ENCODE results near the gene TBC1D2. TPM values are rescaled to one million over a fixed set of nuclear protein-coding genes. Genes with fewer than 3 reads are reported as not detected.

The TBC1D2 gene
- total RNA-seq, 1 donor = 114 TPM

GRCh38 chr9:98181746-98182068 is 73.7 kb downstream of the TBC1D2 start:
- no peaks in the 10 kb centered on the region for H3K79me2 ChIP-seq (ENCODE audit: insufficient read depth, low read length)
- peaks cover 5% of the 10 kb centered on the region for H3K27me3 ChIP-seq (ENCODE audit: insufficient read depth, low read length)
- no peak overlapping the region for H3K4me3 ChIP-seq (ENCODE audit: insufficient read depth, low read length)
- H4K20me1 ChIP-seq (ENCODE audit: insufficient read depth, low read length) = no peaks in the 10 kb centered on the region
- H2AFZ ChIP-seq (ENCODE audit: low read length) = no peak overlapping the region
- no peak overlapping the region for H3K4me2 ChIP-seq (ENCODE audit: insufficient read depth, low read length)
- TF ChIP-seq CTCF (IDR thresholded peaks at IDR 0.05; ENCODE audit: extremely low read depth, low read depth, low read length) = no peak
- H3K9me3 ChIP-seq (ENCODE audit: low read depth, low read length) = no peaks in the 10 kb centered on the region
- H3K27ac ChIP-seq (ENCODE audit: low read depth, low read length) = no peak overlapping the region
- no peaks in the 10 kb centered on the region for H3K4me1 ChIP-seq (ENCODE audit: insufficient read depth, low read length)
- no peak for DNase-seq (ENCODE audit: insufficient read length, low spot score, missing footprints)
- no peaks in the 10 kb centered on the region for H3K36me3 ChIP-seq (ENCODE audit: insufficient read depth, low read length)

GRCh38 chr9:98180996-98181395 is 74.5 kb downstream of the TBC1D2 start:
- Histone ChIP-seq H3K4me1 (ENCODE audit: insufficient read depth, low read length) (no peaks in the 10 kb centered on the region), H3K9me3 (ENCODE audit: low read depth, low read length) (no peaks in the 10 kb centered on the region), H3K27ac (ENCODE audit: low read depth, low read length) (no peak overlapping the region), H3K4me3 (ENCODE audit: insufficient read depth, low read length) (no peak overlapping the region), H2AFZ (ENCODE audit: low read length) (no peak overlapping the region), H4K20me1 (ENCODE audit: insufficient read depth, low read length) (no peaks in the 10 kb centered on the region), H3K79me2 (ENCODE audit: insufficient read depth, low read length) (no peaks in the 10 kb centered on the region), H3K27me3 (ENCODE audit: insufficient read depth, low read length) (peaks cover 12% of the 10 kb centered on the region), H3K36me3 (ENCODE audit: insufficient read depth, low read length) (no peaks in the 10 kb centered on the region), H3K4me2 (ENCODE audit: insufficient read depth, low read length) (no peak overlapping the region)
- DNase-seq (ENCODE audit: insufficient read length, low spot score, missing footprints) = no peak
- no peak for TF ChIP-seq CTCF (IDR thresholded peaks at IDR 0.05; ENCODE audit: extremely low read depth, low read depth, low read length)

GRCh38 chr9:98178874-98179850 is 76.3 kb downstream of the TBC1D2 start:
- TF ChIP-seq CTCF (IDR thresholded peaks at IDR 0.05; ENCODE audit: extremely low read depth, low read depth, low read length) = no peak
- no peaks in the 10 kb centered on the region for H3K9me3 ChIP-seq (ENCODE audit: low read depth, low read length)
- H3K27ac ChIP-seq (ENCODE audit: low read depth, low read length) = no peak overlapping the region
- no peaks in the 10 kb centered on the region for H3K36me3 ChIP-seq (ENCODE audit: insufficient read depth, low read length)
- H3K27me3 ChIP-seq (ENCODE audit: insufficient read depth, low read length) = peaks cover 15% of the 10 kb centered on the region
- no peak overlapping the region for H2AFZ ChIP-seq (ENCODE audit: low read length)
- DNase-seq (ENCODE audit: insufficient read length, low spot score, missing footprints) = no peak
- no peak overlapping the region for H3K4me3 ChIP-seq (ENCODE audit: insufficient read depth, low read length)
- no peaks in the 10 kb centered on the region for H3K4me1 ChIP-seq (ENCODE audit: insufficient read depth, low read length)
- no peaks in the 10 kb centered on the region for H4K20me1 ChIP-seq (ENCODE audit: insufficient read depth, low read length)
- no peak overlapping the region for H3K4me2 ChIP-seq (ENCODE audit: insufficient read depth, low read length)
- H3K79me2 ChIP-seq (ENCODE audit: insufficient read depth, low read length) = no peaks in the 10 kb centered on the region

- Histone ChIP-seq H4K20me1 (ENCODE audit: insufficient read depth, low read length) (no peaks in the 10 kb centered on the region), H3K27me3 (ENCODE audit: insufficient read depth, low read length) (peaks cover 21% of the 10 kb centered on the region), H3K36me3 (ENCODE audit: insufficient read depth, low read length) (no peaks in the 10 kb centered on the region), H3K4me3 (ENCODE audit: insufficient read depth, low read length) (no peak overlapping the region), H3K79me2 (ENCODE audit: insufficient read depth, low read length) (no peaks in the 10 kb centered on the region), H3K27ac (ENCODE audit: low read depth, low read length) (no peak overlapping the region), H2AFZ (ENCODE audit: low read length) (no peak overlapping the region), H3K4me2 (ENCODE audit: insufficient read depth, low read length) (no peak overlapping the region), H3K9me3 (ENCODE audit: low read depth, low read length) (no peaks in the 10 kb centered on the region), H3K4me1 (ENCODE audit: insufficient read depth, low read length) (no peaks in the 10 kb centered on the region)
- DNase-seq (ENCODE audit: insufficient read length, low spot score, missing footprints) = no peak
- no peak for TF ChIP-seq CTCF (IDR thresholded peaks at IDR 0.05; ENCODE audit: extremely low read depth, low read depth, low read length)
These were observed 78.8 kb downstream of the TBC1D2 start for GRCh38 chr9:98176391-98177259.

Measured in osteoblast (primary cell).